Epithelial cell of prostate (primary cell): Measurements from ENCODE around the gene BRD3.

Source experiments
- DNase-seq: peaks from one replicate; pipeline ENCODE4 v3.0.0-alpha.2; 2011; ENCODE audit warnings: low read depth, low spot score
- H3K27ac ChIP-seq: fragments of 450-650 bp; 2 replicates; pipeline ENCODE4 v1.5.1; 2017; ENCODE audit warnings: mild to moderate bottlenecking

BRD3 gene

GRCh38 chr9:133982971-133983720 lies 84.7 kb downstream of the BRD3 start:
- DNase-seq: no peak
- H3K27ac ChIP-seq: no peak overlapping the region

GRCh38 chr9:133981958-133982681 lies 85.7 kb downstream of the BRD3 start:
- no peak overlapping the region for H3K27ac ChIP-seq
- no peak for DNase-seq

GRCh38 chr9:133981589-133981957 lies 86.3 kb downstream of the BRD3 start:
- no peak overlapping the region for H3K27ac ChIP-seq
- DNase-seq: no peak

DNA sequence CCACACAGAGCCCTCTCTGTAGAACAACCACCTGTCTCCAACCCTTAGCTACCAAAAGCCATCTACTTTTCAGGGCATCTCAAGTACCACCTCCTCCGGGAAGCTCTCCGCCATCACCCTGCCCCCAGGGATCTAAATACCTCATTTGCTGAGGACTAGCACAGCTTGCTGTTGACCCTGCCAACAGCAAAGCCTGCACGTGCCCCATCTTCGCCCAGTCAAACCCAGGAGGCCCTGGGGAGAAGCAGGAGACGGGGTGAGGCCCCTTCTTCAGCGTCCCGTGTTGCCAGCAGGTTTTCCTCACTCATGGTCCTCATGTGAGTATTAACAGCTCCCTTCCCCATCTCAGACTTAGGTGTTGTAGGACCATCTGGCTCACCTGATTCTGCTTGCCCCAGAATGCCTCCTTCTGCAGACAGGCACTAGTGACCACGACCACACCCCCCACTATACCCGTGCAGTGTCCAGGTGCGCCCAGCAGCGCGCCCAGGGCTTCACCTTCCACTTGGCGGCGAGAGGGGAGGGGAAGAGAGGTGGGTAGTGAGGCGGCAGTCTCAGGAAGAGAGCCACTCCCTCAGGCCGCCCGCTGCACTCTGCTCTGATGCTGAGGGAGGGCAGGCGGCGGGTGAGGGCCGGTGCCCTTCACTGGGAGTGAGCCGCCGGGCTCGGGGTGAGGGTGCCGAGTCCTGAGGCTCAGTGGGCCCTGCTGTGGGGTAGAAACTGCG lies 86.8 kb downstream of the BRD3 start:
- no peak for DNase-seq
- H3K27ac ChIP-seq: no peak overlapping the region
